HG03064 (cell line): ENCODE results near the gene EDIL3.

Experiments
- ATAC-seq: cut with Tn5 transposase; IDR thresholded peaks from one replicate; pipeline ENCODE4 v1.9.1; 2021; ENCODE audit warnings: low read depth; ENCODE audit not compliant: unreplicated experiment

EDIL3 gene

DNA sequence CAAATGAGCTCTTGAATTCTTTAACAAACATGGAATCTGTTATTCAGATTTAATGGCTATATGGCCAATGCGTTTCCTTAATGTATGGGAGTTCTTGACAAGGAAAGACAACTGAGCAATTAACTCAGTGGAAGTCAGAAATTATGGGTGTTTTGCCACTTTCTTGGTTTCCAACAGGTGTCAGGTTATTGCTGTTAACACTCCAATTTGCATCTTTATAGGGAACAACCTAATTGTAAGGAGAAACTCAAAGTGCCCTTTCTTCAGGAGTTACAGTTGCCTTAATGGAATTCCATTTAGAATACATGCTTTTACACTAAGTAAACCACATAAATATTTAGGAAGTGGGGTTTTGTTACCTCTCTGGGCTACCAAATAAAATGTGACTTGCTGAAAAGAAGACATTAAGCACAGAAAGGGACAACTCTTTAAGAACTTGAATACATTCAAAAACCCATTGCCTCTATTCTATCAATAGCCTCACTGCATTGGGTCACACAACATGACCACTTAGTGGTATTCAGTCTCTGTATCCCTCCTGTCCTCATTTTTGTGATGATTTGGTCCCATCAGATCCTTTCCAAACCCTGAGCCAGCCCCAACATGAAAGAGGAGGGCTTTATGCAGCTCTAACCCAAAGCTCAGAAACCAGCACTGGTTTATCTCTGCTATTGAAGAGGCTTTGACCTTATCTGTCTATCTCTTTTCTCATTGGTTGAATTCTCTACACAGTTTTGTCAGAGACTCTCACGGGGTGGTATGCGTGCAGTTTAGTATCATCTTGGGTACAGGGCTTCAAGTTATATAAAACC, 118.7 kb downstream of the EDIL3 start:
- ATAC-seq: no peak

GRCh38 chr5:84265130-84265529, 119.5 kb downstream of the EDIL3 start:
- ATAC-seq: no peak

DNA sequence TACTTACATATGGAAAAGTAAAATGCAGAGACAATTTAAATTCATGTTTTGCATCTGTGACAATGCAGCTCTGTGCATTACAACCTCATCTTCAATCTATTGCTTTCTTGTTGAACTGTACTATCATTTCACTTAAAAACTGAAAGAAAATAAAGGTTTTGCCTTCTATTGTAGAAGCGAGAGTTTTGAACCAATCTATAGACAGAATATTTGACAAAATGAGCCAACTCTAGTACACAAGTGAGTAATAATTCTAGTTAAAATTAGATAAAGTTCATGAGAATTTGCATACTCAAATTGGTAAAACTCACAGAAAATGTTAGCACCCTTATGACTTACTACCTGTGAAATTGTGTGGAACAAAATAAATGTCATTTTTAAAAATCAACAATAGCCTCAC, 123.7 kb downstream of the EDIL3 start:
- no peak for ATAC-seq

DNA sequence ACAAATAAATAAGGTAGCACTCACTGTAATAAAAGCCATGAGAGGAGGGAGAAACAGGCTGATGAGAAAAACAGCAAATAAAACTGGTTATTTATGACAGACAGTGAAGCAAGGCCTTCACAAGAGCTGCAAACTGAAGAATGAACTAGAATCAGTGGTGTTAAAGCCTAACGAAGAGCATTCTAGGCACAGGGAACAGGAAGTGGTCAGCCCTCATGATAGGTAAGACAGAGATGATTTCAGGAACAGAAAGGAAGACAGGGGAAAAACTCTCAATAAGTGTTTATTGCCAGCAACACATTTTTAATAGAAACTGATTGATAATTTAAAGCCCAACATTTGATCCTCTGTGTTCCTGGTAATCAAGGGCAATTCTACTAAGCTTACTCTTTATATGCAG, 124.5 kb downstream of the EDIL3 start:
- peak; percentile 67 for ATAC-seq

- no peak for ATAC-seq
These were observed 125.2 kb downstream of the EDIL3 start for GRCh38 chr5:84259283-84260045.

- ATAC-seq: no peak
These were observed 127.6 kb downstream of the EDIL3 start for GRCh38 chr5:84257061-84257460.

DNA sequence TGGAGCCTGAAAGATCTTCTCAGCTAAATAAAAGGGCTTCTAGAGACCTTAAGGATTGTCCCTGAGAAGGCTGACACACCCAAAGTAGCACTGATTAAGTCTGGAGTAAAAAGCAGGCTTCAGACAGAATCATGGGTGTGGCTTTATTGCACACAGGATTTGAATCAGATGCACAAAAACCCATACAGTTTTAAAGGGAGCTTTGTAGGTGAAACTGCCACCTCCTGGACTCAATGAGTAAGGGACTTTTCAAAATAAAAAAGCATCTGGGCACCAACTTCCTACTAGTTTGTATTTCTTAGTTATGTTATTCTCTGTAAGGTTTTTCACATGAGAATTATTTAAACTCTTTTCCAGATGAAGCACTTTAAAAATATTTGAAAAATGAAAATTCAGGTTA, 129.4 kb downstream of the EDIL3 start:
- ATAC-seq: no peak

DNA sequence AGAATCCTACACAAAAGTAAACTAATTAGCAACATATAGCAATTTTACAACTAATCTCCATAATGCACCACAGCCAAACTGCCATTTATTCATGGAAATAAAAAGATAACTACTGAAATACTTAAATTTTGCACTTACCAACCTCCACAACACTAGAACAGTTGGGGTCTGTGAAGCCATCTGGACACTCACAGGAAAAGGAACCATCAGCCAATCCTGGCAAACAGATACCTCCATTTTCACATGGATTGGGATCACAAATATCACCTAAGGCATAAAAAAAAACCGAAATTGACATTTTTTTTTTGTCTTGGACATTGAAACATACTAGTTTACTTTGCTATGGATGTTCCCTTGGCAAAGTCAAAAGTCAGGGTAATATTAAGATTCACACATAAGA, 130.7 kb downstream of the EDIL3 start:
- no peak for ATAC-seq

GRCh38 chr5:84251503-84251902, 133.2 kb downstream of the EDIL3 start:
- no peak for ATAC-seq

DNA sequence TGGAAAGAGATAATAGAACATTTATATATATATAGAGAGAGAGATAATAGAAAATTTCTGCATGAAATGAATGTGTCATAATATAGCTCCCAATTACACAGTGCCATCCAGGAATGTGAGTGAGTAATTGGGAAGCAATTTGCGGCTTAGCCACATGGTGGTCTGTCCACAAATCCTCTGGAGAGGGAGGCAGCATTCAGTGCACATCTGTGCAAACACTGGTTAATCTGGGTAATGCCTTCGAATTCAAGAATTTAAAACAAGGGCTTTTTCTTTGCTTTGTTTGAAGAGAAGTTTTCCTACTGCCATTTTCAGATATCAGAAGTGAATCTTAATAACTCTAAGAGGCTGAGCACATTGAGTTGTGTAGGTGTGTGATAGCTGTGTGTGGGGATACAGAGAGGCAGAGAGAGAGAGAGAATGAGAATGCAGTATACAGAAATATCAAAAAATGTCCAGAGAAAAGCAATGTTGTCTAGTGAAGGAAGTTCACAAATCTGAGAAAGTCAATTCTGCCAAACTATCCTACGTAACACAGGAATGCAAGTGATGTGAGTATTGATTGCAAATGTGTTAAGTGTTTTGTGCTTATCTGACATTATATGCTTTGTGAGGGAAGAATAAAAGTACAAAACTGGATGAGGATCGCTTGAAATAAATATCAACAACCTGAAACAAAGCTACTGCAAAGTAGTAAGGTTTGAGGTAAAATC, 134.6 kb downstream of the EDIL3 start:
- no peak for ATAC-seq

- ATAC-seq: no peak
These were observed 136.7 kb downstream of the EDIL3 start for GRCh38 chr5:84248013-84248412.

DNA sequence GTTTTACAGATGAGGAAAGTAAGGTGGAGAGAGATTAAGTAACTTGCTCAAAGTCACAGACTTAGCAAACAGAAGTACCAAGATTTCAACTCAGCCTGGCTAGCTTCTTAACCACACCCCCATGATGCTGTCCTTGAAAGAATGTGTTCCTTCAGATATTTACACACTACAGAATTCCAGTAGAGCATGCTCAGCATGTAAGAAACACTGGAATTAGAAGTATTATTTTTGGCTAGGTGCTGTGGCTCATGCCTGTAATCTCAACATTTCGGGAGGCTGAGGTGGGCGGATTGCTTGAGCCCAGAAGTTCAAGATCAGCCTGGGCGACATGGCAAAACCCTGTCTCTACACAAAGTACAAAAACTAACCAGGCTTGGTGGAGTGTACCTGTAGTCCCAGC, 142.4 kb downstream of the EDIL3 start:
- no peak for ATAC-seq

GRCh38 chr5:84239494-84239893, 145.2 kb downstream of the EDIL3 start:
- no peak for ATAC-seq

DNA sequence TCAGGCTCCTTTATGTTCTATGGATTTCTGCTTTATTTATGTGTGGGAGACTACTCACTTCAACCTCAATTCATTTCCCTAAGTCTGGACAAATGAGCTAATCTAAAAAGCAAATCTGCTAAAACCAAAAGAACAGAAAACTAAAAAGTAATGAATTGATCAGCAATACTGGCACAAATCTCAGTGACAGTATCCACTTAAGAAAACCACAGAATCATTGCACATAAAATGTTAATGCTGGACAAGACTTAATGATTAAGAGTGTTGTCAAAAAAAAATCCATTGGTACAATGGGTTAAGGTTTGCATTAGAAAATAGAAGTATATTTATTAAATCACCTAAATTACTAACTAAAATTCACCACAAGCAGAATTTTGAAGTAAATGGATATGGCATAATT, 147.6 kb downstream of the EDIL3 start:
- no peak for ATAC-seq

DNA sequence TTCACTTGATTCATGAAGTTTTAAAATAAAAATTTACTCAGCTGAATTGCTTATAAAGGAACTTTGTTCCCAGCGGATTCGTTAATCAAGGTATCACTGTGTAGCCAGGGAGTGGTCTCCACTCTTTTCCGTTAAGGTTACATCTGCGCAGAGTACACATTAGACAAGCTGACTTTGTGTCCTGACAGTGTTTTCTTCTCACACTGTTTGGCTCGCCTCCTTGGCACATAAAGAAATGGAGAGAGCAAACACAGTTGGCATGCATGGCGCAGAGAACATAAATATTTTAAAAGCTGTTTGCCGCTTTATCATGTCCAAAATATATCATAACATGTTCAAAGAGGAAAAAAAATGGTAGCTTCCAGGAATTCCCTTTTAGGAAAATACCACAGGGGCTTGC, 153.2 kb downstream of the EDIL3 start:
- ATAC-seq: no peak

- ATAC-seq: no peak
These were observed 155.6 kb downstream of the EDIL3 start for GRCh38 chr5:84229045-84229444.

GRCh38 chr5:84228266-84228665, 156.4 kb downstream of the EDIL3 start:
- ATAC-seq: no peak

DNA sequence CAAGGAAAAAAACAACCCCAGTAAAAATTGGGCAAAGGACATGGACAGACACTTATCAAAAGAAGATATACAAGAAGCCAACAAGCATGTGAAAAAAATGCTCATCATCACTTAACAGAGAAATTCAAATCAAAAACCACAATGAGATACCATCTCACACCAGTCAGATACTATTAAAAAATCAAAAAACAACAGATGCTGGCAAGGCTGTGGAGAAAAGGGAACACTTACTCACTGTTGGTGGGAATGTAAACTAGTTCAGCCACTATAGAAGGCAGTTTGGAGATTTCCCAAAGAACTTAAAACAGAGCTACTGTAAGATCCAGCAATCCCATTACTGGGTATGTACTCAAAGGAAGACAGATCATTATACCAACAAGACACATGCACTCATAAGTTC, 157.4 kb downstream of the EDIL3 start:
- no peak for ATAC-seq

DNA sequence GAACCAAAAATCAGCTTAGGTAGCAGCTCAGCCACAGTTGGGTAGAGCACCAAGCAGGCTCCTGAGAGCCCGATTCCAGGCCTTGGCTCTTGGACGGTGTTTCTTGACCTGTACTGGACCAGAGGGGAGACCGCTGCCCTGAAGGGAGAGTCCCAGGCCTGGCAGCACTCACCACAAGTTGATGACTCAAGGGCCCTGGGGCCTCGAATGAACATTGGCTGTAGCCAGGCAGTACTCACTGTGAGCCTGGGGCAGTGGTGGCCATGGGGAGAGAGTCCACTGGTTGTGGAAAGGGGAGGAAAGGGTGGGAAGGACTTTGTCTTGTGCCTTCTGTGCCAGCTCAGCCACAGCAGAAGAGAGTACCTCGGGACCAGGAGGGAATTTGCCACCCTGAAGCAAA, 166.1 kb downstream of the EDIL3 start:
- ATAC-seq: no peak

DNA sequence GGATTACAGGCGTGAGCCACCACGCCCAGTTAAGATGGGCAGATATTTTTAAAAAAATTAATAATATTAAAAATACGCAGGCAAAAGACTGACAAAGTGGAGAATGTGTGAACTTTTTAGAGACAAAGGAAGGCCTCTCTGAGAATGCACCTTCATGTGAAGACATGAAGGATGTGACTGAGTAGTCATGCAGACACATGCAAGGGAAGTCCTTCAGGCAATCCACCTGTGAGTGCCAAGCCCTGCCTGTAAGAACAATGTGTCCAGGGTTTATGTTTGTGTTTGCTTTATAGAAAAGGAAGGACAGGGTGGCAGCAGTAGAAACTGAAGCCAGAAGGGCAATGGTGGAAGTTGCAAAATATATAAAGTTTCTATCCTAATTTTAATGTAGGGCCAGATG, 169.2 kb downstream of the EDIL3 start:
- no peak for ATAC-seq

GRCh38 chr5:84213861-84214260, 170.8 kb downstream of the EDIL3 start:
- ATAC-seq: no peak
